HG02588 (cell line): ENCODE data around the gene HHATL.

Experiments used
- ATAC-seq: cut with Tn5 transposase; IDR thresholded peaks from one replicate; pipeline ENCODE4 v1.9.1; 2021; ENCODE audit warnings: mild to moderate bottlenecking, moderate library complexity; ENCODE audit not compliant: unreplicated experiment

The HHATL gene

GRCh38 chr3:42713747-42714146, 11.1 kb upstream of the HHATL start:
- ATAC-seq, result no peak

GRCh38 chr3:42712688-42713372, 10.2 kb upstream of the HHATL start:
- no peak for ATAC-seq

DNA sequence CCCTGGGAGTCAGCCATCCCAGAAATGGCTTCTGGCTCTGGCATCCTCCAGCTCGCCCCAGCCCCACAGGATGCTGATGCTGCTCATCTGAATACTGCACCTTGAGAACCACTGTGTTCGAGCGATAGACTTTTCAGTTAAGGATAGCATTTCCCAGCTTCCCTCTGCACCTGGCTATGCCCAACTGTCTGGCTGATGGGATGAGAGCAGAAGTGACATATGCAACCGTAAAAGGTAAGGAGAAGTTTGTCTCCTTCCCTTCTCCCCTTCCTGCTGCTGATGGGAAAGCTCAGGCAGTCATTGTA, 9.7 kb upstream of the HHATL start:
- ATAC-seq, result no peak

- ATAC-seq, result no peak
Observed at GRCh38 chr3:42711491-42712343, 9.1 kb upstream of the HHATL start.

- ATAC-seq, result no peak
Observed at GRCh38 chr3:42710323-42711021, 7.9 kb upstream of the HHATL start.

- no peak for ATAC-seq
Observed at GRCh38 chr3:42709621-42710020, 7.0 kb upstream of the HHATL start.

DNA sequence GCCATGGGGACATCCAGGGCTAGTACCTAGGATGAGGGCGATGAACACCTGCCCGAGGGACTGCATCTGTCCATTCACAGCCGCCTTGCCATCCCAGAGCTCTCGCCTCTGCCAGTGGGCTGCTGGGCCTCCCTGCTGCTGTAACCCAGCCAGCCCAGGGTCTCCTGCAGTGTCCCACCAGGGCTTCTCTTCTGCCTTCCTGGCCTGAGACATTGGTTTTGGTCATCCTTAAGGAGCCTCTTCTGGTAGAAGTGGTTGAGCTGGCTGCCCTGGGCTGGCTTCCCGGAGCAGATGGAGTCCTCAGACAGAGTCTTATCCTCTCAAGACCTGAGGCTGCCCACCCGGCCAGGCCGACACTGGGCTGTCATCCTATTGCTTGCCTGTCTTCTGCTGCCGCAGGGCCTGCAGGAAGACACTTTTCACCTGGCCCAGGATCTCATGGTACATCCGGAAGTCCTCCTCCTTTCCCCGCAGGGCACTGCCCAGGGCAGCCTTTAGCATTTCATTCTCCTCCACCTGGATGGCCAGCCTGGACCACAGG, 6.1 kb upstream of the HHATL start:
- no peak for ATAC-seq

DNA sequence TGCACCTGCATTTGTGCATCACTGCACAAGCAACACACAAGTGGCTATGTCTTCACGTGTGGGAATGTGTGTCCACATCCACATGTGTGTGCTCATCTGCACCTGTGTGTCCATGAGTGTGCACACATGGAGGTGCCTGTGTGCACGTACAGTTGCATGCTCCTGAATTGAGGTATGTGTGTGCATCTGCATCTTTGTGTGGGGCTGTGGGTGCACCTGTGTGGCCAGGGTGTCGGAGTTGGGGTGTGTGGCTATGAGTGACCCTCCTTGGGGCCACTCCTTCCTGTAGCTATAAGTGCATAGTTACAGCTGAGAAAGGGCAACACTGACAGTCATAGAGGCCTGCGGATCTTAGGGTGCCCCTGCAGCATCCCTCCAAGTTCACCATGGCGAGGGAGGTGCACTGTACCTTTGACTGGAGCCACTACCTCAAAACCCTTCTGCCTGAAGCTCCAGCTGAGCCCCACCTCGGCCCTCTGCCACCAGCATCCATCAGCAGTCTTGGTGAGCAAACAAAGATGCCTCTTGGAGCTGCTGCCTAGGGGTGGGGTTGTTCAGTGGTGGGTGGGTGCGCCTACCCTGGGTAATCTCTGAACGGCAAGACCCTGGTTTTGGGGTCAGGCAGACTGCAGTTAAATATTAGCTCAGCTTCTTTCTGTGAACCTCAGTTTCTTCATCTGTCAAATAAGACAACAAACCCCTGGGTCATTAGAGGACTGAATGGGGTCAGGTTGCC, 5.2 kb upstream of the HHATL start:
- no peak for ATAC-seq

GRCh38 chr3:42706721-42707619, 4.4 kb upstream of the HHATL start:
- no peak for ATAC-seq

DNA sequence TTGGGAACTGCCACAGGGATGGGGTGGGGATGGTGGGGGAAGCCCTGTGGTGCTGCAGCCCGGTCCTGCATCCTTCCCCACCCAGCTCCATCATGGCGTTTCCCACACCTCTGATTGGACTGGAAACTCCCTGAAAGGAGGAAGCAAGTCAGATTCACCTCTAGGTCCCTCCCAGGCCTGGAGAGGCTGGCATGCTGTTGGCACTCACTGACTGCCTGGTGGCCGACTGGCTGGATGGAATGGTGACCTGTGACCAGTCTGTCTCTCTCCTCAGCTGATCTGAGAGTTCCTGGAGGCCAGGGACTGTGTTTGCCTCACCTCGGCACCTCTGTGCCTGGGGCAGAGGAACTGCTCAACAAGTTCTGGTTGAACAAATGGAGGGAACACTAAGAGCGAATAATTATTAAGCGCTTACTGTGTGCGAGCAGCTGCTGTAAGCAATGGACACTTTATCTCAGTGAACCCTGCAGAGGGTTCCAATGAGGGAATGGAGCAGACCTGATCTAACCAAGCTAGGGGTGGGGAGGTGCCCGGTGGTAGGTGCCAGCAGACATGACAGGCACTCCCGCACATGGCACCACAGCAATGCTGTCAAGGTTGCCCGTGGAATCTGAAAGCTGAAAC, 3.5 kb upstream of the HHATL start:
- no peak for ATAC-seq

- no peak for ATAC-seq
Observed at GRCh38 chr3:42705058-42705767, 2.6 kb upstream of the HHATL start.

DNA sequence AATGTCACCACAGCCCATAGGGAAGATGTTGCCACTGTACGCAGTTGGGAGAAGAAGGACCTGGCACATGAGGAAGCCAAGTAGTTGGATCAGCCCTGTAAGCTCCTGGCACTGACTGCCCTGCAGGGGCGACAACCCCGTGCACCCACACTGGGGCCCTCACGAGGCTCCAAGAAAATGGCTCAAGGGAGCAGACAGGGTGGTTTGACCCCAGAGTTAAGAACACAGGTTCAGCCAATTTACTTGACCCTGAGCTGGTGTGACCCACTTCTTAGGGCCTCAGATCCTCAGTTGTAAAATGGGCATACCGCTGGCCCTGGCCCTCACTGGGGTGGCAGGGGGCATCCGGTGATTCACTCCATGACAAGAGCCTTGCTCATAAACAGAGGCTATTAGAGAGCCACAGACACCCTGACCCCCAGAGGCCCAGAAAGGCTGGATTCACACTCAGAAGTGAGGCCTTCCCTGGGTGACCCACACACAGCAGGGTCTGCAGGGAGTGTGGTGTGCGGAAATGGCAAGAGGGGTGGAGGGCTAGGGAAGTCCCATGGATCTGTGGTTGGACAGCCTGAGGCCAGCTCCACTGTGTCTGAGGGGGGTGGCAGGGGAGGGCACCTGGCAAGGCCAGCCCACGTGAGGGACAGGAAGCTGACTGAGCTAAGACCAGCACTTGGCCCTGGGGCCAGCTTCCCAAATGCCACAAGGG, 1.7 kb upstream of the HHATL start:
- ATAC-seq, result no peak

DNA sequence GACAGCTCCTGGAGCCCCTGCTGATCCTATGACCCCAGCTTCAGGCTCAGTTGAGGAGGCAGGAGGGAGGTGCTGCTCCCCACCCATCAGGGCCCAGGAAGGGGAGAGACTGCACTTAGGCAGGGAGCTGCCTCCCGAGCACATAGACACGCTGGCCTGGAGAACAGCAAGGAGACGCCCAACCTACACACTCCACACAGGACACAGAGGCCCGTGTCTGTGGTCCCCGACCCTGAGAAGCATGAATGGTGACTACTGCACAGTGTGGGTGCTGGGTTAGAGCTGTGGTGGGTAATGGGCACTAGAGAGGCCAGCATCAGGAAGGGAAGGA, 1.1 kb upstream of the HHATL start:
- ATAC-seq, result no peak

DNA sequence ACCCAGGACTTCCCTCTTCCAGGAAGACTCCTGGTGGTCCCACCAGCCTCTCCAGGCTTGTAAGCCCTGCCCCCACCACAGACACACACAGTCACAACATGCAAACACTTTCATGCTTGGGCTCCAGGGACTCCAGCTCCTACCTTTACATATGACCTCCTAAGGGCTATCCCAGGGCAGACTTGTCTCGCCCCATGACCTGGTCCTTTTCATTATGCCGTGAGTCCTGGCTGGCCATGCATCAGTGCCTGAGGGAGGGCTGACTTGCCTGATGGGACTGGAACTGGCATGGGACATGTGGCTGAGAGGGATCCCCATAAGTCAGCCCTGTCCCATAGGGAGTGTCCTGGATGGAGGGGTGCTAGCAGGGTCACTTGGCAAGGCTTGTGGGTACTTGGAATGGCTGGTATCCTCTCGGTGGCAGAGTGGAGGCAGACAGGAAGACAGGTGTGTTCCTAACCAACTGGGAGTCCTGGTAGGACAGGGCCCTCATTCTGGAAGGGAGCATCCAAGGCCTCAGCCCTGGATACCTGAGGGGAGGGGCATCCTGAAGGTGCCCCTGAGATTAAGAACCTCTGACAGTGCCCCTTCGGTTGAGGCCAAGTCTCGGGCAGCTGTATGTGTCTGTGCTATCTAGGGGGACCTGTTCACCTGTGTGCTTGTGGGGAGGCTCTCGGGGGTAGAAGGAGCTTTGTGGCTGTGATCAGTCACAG, 540 bp upstream of the HHATL start:
- no peak for ATAC-seq

DNA sequence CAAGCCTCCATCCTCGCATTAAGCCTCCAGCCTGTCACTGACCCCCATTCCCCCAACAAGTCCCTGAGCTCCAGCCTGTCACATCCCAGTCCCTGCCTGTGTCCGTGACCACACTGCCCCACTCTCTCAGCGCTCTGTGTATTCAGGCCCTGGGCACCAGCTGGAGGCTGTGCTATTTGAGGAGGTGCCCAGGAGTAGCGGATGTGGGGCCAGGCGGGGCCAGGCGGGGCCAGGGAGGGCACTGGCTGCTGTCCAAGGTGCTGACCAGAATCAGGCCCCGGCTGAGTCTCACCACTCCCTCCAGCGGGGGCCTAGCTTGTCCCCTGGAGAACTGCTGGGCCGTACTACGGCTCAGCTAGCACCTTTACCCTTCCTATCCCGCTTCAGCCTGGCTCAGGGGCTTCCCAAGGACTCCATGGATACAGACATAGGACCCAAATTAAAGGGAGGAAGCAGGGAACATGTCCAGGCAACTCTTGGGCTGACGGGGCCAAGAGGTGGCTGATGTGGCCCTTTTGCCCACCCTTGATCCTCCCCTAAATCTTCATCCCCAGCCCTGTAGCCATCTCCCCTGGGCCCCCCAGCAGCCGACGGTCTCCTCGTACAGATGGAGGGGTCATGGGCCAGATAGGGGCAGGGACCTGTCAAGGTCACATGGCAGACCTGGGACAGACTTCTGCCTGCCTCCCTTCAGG, 1.1 kb downstream of the HHATL start:
- ATAC-seq, result no peak

DNA sequence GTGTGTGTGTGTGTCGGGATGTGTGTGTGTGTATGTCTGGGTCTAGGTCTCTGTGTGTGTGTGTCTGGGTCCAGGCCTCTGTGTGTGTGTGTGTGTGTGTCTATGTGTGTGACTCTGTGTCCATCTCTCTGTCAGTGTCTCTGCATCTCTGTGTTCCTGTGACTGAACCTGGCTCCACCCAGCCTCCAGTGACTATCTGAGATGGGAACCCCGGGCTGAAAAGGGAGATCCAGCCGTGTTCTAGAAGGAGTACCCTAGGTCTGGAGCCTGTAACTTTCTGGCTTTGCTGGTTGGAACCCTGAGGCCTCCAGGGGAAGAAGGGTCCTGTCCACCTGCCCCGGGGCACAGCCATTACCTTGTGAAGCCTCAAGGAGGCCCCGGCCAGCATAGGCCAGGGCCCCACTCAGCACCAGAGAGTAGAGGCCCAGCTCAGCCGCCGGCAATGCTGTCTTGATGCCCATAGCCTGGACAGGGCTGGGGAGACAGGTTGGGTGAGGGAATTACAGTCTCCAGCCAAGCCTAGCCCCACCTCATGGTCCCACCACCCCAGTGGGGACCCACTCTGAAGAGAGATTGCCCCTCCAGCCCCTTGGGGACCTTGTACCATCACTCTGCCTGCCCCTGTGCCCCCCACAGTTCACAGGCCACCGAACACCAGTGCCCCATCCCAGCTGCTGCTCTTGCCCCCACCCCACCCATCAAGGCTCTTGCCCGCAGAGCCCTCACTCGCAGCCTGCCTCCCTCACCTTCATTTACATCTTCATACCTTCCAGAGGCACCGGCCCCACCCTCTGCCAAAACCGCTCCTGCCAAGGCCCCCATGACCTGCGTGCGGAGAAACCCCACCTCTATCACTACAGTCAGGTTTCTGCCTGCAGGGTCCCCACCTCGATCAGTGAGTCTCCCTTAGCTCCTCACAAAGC, 2.0 kb downstream of the HHATL start:
- no peak for ATAC-seq
